ENCODE data around the gene MAP3K7.

- no peak for TF ChIP-seq EZH2 (IDR thresholded peaks at IDR 0.05; ENCODE audit: insufficient read depth, poor library complexity, severe bottlenecking)
- TF ChIP-seq EZH2phosphoT487 (IDR thresholded peaks at IDR 0.05; ENCODE audit: insufficient read depth, low read depth), result no peak
Observed at GRCh38 chr6:90478278-90478677, 108.6 kb downstream of the MAP3K7 start.
